Endothelial cell of hepatic sinusoid (primary cell): Measurements from ENCODE around the gene DGKZ.
"Not testable (repeated sequence)": the region's sequence is repeated elsewhere in the genome, so short reads cannot be mapped to it uniquely, and the experiment has no call there.

Source experiments
- in situ Hi-C: cut with HindIII; loops from 2 replicates; pipeline ENCODE4 v1.10.0; 2017; ENCODE audit warnings: low sequenced_read_pairs

DGKZ gene, protein sequence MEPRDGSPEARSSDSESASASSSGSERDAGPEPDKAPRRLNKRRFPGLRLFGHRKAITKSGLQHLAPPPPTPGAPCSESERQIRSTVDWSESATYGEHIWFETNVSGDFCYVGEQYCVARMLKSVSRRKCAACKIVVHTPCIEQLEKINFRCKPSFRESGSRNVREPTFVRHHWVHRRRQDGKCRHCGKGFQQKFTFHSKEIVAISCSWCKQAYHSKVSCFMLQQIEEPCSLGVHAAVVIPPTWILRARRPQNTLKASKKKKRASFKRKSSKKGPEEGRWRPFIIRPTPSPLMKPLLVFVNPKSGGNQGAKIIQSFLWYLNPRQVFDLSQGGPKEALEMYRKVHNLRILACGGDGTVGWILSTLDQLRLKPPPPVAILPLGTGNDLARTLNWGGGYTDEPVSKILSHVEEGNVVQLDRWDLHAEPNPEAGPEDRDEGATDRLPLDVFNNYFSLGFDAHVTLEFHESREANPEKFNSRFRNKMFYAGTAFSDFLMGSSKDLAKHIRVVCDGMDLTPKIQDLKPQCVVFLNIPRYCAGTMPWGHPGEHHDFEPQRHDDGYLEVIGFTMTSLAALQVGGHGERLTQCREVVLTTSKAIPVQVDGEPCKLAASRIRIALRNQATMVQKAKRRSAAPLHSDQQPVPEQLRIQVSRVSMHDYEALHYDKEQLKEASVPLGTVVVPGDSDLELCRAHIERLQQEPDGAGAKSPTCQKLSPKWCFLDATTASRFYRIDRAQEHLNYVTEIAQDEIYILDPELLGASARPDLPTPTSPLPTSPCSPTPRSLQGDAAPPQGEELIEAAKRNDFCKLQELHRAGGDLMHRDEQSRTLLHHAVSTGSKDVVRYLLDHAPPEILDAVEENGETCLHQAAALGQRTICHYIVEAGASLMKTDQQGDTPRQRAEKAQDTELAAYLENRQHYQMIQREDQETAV

DNA sequence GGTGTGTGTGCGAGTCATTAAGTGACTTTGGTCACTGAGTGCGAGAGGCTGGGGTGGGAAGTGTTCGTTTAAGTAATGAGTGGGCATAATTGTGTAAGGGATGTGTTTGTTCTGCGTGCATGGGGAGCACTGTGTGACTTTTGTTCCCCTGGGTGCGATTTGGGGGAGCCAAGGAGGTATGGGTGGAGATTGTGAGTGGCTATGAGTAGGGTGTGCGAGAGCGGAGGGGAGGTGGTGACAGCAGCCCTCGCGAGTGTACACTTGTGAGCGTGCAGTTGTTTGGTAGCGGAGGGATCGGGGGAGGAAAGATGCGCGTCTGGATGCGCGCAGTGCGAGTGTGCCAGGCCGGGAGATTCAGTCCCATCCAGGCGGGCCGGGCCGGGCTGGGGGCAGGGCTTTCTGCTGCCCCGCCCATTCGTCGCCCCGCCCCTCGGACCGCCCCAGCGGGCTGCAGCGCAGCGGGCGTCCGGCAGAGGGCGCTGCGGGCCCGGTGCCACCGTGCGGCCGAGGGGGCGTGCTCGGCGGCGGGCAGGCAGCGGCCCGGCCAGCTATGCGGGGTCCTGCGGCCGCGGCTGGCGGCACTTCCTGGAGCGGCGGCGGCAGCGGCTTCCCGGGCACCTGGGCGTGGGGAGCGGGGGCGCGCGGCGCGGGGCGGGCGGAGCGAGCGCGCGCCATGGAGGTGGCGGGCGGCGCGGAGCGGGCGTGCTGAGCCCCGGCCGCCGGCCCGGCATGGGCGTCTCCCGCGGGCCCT is at the start of gene DGKZ:
Gene DGKZ, plus strand, starts transcription at position 578 of the 751 bp plus-strand sequence. CDS start 197 bp downstream, outside the sequence.
- in situ Hi-C loops, result loop anchor here (5.0 kb wide), 1 partner anchor 35 kb away; the partner anchor contains the start of gene MDK

DNA sequence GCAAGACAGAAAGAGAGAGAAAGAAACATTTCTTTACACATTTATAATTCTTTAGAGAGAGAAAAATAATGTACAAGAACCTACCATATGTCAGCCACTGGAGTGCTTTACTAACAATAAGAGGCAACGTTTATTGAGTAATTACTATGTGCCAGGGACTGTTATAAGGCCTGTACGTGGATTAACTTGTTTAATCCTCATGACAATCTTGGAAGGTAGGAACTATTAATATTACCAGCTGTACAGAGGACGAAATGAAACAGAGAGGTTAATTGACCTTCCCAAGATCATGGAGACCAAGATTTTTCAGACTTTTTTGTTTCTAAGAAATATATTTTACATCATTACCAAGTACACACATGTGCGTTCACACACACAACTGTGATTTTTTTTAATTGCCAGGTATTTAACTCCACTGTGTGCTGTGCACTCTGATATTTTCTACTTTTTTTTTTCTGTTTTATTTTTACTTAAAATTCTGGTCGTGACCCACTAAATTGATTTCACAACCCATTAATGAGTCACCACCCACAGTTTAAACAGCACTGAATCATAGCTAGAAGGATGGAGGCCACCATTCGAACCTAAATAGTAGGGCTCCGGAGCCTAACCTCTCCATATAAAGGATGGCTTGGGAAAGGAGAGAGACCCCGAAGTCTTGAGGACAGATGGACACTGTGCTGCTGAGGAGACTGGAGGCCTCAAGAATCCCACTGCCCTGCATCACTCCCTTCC is 48.4 kb upstream of the DGKZ start:
- in situ Hi-C loops, result no loop called here

DNA sequence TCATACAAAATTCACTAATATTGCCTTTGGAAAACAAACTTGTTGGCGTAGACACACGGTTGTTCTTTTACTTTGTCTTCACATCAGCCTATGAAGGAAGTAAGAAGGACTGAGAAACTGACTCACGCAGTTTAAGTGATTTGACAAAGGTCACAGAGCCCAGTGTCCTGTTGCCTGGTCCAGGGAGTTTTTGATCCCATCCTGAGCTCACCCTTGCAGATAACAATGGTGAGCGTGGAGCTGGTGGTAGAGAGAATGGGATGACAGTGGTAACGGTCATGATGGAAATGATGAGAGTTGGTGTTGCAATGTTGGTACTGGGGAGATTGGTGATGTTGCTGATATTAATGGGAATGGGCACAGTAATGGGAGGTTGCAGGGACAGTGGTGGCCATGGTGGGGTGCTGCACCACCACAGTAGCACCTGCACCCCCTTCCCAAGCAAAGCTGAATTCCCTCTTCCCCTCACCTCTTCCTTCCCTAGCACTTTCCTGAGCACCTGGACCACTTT is 47.8 kb upstream of the DGKZ start:
- in situ Hi-C loops, result no loop called here

DNA sequence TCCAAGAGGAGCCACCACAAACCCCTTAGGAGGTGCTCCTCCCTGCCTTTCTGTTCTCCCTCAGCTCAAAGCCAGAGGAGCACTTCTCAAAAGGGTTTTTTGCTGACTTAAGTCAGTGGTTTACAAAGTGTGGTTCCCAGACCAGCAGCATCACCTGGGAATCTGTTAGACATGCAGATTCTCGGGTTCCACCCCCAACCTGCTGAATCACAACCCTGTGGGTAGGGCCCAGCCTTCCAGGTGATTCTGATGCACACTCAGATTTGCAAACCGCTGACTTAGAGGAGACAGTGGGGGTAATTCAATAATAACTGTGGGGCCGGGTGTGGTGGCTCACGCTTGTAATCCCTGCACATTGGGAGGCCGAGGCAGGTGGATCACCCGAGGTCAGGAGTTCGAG is 47.0 kb upstream of the DGKZ start:
- in situ Hi-C loops, result no loop called here

DNA sequence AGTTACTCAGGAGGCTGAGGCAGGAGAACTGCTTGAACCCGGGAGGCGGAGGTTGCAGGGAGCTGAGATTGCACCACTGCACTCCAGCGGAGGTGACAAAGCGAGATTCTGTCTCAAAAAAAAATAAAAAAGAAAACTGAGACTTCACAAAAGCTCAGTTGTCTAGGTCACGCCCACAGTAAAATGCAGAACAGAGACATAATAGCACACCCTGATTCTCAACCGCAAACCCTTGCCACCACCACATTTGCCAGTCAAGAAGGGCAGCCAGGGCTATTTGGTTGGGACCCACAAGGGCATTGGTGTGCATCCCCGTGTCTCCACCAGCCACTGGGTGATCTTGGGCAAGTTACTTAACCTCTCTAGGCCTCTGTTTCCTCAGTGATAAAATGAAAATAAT is 44.4 kb upstream of the DGKZ start:
- in situ Hi-C loops, result no loop called here

DNA sequence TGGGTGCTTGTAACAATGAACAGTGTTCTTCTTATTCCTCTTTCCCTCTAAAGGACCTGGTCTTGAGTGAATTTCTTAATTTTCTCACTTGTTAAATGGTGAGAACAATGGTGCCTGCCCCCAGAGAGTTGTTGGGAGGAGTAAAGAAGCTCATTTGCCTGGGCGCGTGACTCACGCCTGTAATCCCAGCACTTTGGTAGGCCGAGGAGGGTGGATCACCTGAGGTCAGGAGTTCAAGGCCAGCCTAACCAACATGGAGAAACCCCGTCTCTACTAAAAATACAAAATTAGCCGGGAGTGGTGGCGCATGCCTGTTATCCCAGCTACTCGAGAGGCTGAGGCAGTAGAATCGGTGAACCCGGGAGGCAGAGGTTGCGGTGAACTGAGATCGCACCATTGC is 43.2 kb upstream of the DGKZ start:
- in situ Hi-C loops, result not testable (repeated sequence)

DNA sequence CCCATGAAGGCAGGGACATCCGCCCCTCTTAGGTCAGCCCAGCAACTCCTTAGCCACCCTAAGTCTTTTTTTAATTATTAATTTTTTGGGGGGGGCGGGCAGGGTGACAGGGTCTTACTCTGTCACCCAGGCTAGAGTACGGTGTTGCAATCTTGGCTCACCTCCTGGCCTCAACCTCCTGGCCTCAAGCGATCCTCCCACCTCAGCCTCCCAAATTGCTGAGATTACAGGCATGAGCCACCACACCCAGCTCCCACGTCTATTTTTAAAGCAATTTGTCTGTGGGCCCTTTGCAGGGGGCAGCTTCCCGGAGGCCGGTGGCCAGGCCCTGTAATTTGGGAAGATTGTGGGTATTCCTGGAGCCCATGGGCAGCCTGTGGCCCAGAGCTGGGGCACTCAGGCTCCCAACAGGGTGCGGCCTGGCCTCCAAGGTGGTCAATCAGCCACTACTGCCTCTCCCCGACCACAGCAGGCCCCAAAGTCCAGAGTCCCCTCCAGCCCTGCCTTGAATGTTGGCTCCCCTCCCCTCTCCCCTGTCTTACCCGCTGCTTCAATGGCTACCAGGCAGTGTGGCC is 42.6 kb upstream of the DGKZ start:
- in situ Hi-C loops, result no loop called here

DNA sequence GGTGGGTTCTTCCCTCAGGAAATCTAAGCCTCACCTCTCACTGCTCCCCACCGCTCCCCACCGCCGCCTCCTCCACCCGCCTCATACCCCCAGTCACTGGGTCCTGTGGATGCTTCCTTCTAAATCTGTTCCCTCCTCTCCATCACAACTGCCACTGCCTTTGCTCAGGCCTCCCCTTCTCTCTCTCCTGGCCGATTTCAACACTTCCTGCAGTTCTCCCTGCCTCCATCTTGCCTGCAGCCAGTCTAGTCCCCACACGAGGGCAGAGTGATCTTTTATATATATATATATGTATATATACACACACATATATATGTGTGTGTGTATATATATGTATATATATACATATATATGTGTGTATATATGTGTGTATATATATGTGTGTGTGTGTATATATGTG is 42.0 kb upstream of the DGKZ start:
- in situ Hi-C loops, result no loop called here

DNA sequence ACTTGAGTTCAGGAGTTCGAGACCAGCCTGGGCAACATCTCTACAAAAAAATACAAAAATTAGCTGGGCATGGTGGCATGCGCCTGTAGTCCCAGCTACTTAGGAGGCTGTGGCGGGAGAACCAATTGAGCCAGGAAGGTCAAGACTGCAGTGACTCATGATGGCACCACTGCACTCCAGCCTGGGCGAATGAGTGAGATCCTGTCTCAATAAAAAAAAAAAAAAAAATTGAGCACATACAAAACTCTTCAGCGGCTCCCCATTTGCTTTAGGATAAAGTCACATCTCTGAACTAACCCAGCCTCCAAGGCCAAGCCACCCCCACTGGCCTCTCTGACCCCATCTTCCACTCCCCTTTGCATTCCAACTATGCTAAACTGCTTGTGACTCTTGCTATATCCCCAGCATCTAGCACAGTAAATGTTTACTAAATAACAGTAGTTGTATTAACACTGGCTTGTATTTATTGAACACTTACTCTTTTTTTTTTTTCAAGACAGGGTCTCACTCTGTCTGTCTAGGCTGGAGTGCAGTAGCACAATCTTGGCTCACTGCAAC is 40.9 kb upstream of the DGKZ start:
- in situ Hi-C loops, result no loop called here

DNA sequence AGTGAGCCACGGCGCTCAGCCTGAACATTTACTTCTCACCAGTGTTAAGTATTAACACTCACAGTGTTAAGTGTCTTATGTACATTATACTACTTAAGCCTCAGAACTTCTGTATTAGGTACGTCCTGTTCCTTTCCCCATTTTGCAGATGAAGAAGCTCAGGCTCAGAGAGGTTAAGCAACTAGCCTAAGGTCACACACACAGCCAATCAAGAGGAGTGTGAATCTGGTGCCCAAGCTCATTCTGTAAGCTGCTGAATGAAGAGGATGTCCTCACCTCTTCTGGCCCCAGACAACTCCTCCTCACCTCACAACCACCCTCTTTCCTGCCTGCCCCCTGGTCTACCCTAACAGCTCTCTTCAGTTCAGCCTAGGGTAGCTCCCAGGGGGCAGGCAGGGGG is 39.9 kb upstream of the DGKZ start:
- in situ Hi-C loops, result no loop called here

DNA sequence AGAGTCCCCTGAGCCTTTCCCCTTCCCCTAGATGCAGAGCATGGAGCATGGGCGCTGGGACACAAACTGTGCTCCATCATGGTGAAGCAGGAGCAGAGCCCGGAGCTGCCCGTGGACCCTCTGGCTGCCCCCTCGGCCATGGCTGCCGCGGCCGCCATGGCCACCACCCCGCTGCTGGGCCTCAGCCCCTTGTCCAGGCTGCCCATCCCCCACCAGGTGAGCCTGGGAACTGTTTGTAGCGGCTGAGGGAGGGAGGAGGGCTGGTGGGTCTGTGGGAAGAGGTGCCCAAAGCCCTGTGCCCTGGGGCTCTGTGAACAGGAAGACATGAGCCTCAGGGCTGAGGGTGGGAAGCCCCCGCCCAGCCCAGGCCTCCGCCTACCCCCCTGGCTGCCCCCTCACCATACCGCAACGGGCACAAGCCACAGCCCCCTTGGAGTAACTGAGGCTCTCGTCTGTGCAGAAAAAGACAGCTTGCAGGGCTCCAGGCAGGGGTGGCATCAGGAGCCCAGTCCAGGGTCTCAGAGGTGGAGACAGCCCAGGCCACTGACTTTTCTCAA is 39.4 kb upstream of the DGKZ start:
- in situ Hi-C loops, result no loop called here

DNA sequence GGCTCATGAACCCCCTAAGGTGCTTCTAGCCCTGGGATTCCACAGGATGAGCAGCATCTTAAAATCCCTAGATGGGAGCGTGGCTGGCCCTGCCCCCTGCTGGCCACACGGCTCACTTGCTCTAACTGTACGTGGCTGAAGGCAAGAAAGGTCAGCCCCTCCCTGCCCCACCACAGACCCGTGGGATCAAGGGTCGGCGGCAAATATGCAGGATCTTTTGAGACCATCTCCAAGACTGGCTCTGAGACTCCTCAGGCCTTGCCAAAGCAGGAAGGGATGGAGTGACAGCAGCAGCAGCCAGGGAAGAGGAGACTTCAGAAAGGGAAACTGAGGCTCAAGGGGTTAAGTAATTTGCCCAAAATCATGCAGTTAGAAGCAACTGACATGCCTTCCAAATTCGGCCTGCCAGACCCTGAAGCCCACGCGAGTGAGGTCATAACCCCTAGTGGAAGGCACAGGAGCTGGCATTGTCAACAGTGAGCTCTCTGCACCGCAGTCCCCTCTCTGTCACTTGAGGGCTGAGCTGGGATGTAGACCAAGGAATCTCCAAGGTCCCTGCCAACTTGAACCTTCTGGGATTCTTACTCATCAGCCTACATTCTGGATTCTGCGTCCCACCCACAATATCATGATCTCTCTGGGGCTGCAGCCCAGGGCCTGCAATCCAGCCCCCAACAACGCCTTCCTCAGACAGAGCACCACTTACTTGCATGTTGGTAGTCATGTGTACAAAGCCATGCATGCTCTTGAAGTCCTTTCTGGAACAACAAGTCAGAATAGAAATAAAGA is 38.4 kb upstream of the DGKZ start:
- in situ Hi-C loops, result no loop called here

DNA sequence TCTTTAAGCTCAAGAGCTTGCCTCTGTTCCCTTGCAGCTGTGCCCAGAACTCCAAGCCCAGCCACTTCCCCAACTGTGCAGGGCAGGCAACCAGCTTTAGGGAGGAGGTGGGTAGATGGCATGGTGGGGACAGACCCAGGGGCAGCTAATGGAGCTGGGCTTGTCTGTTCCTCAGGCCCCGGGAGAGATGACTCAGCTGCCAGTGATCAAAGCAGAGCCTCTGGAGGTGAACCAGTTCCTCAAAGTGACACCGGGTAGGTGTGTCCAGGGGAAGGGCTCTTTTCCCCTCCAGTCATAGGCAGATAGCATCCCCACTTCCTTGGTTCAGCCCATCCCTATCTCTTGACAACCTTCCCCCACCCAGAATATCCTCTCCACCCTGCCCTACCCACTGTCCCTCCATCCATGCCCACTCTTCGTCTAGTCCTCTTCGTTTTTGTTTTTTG is 37.4 kb upstream of the DGKZ start:
- in situ Hi-C loops, result loop anchor here (10.0 kb wide), 1 partner anchor 75 kb away; no protein-coding TSS in a partner anchor

DNA sequence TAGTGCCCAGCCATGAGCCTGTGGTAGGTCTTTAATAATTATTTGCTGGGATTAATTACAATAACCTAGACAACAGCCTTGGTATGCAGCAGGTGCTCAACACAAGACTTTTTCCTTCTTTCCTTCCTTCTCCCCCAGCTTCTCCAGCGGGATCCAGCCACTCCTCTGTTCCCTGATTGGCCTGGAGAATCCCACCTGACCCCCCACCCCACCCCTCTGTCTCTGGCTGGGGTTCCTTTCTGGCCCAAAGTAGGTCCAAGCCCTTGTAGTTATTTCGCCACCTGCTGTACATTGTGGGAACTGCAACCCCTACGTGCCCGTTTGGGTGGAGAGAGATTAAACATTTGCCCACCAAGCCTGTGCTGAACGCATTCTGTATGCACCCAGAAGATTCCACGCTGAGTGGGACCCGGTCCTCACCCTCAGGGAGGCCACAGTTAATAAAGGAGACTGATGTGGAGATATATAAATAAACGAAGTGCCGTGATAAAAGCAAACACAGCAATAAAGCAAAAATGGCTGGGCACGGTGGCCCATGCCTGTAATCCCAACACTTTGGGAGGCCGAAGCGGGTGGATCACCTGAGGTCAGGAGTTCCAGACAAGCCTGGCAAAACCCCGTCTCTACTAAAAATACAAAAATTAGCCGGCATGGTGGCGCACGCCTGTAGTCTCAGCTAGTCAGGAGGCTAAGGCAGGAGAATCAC is 32.1 kb upstream of the DGKZ start:
- in situ Hi-C loops, result loop anchor here (10.0 kb wide), 1 partner anchor 80 kb away; no protein-coding TSS in a partner anchor

DNA sequence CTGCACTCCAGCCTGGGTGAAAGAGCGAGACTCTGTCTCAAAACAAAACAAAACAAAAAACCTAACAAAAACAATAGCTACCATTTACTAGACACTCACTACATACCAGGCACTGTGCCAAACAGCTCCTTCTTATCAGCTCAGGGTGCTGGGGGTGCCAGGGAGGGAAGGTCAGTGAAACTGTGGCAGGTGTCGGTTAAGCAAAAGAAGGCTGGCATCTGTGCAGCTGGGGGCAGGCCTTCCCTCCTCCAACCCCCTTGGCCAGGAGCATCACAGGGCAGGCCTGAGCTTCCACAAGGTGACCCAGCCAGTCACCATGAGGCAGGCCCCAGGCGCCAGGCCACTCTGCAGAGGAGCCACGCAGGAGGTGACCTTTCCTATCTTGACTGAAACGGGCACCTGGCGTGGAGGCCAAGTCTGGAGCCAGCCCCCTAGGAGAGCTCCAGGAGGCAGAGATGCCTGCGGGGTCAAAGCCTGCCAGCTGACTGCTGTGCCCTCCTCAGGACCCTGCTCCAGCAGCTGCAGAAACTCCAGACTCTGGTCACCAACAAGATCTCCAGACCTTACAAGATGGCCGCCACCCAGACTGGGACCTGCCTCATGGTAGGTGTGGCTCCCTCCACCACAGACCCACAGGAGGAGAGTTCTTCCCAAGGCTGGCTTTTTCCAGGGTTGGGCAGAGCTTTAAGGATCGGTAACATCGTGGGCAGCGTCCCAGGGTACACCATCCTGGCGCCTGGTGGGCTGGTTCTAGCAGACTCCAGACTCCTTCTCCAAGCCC is 31.3 kb upstream of the DGKZ start:
- in situ Hi-C loops, result loop anchor here (10.0 kb wide), 1 partner anchor 81 kb away; no protein-coding TSS in a partner anchor

DNA sequence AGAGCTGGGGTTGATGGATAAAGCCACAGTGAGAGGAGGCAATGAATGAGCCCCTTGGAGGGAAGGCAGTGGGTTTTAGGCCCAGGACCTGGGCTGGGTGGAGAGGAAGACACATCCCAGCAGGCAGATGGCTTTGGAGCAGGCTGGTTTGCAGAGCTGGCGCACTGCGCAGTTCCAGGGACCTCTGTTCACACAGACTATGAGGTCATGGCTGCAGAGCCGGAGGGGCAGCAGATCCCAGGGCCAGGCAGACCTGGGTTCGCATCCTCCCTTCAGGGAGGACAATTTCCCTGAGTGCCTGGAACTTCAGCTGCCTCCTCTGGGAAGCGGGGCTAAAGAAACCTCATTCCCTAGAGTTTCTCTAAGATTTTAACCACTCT is 28.2 kb upstream of the DGKZ start:
- in situ Hi-C loops, result loop anchor here (10.0 kb wide), 1 partner anchor 84 kb away; no protein-coding TSS in a partner anchor

DNA sequence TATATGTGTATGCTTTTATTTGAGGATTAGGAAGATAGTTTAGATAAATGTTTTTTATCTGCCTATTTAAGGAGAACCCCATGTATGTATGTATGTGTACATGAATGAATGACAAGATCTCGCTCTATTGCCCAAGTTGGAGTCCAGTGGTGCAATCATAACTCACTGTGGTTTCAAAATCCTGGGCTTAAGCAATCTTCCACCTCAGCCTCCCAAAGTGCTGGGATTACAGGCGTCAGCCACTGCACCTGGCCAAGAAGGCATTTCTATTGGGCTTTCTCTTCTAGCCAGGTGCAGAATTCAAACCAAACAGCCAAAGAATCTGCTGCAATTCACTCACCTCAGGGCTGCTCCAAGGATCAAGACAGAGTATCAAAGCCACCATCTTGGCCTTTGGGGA is 25.5 kb upstream of the DGKZ start:
- in situ Hi-C loops, result no loop called here
